Ishikawa (cell line): ENCODE results near the gene ANKRD18B.

Source experiments
- CEBPB ChIP-seq: IDR thresholded peaks from 2 replicates; pipeline ENCODE4 v1.6.1; 2012
- CREB1 ChIP-seq: IDR thresholded peaks from 2 replicates; pipeline ENCODE4 v1.6.1; 2012; ENCODE audit warnings: low read depth
- EP300 ChIP-seq: IDR thresholded peaks from 2 replicates; pipeline ENCODE4 v1.6.1; 2012; ENCODE audit warnings: borderline replicate concordance
- RAD21 ChIP-seq: IDR thresholded peaks from 2 replicates; pipeline ENCODE4 v1.6.1; 2012; ENCODE audit warnings: low read depth
- TAF1 ChIP-seq: IDR thresholded peaks from 2 replicates; pipeline ENCODE4 v1.6.1; 2012; ENCODE audit warnings: low read depth, mild to moderate bottlenecking
- TEAD4 ChIP-seq: IDR thresholded peaks from 2 replicates; pipeline ENCODE4 v1.6.1; 2012
- YY1 ChIP-seq: IDR thresholded peaks from 2 replicates; pipeline ENCODE4 v1.6.1; 2012; ENCODE audit warnings: low read depth
- ZBTB7A ChIP-seq: IDR thresholded peaks from 2 replicates; pipeline ENCODE4 v1.6.1; 2012; ENCODE audit warnings: low read depth
- TF ChIP-seq, protein P1 (sequence below): IDR thresholded peaks from 2 replicates; pipeline ENCODE4 v1.6.1; 2012; ENCODE audit warnings: low read depth, mild to moderate bottlenecking
- TF ChIP-seq, protein P2 (sequence below): IDR thresholded peaks from 2 replicates; pipeline ENCODE4 v1.6.1; 2012
- TF ChIP-seq, protein P3 (sequence below): IDR thresholded peaks from 2 replicates; pipeline ENCODE4 v1.6.1; 2012

DNA sequence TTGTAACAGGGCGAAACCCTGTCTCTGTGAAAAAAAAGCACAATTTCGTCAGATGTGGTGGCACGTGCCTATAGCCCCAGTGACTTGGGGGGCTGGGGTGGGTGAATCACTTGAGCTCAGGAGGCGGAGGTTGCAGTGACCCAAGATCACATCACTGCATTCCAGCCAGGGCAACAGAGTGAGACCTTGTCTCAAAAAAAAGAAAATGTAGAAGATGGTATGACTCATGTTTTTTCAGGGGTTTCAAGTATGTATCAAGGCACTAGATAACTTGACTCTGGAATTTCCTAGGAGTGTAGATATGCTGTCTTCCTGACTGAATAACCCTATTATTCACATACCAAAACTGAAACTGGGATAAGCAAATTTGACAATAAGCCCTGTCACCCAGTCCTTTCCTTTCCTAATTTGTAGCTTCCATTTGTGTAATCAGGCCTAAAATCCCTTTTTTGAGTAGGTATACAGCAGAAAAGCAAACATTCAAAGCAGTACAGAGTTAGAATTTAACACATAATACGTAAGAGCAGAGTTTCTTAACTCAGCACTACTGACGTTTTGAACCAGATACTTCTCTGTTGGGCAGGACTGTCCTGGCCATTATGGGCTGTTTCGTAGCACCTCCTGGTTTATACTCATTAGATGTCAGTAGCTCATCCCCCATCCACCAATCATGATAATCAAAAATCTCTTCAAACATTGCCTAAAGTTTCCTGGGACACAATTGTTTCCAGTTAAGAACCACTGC is 17.3 kb upstream of the ANKRD18B start:
- TF ChIP-seq TAF1 (no peak), EP300 (no peak), RAD21 (no peak), CEBPB (no peak), YY1 (no peak), ZBTB7A (no peak), CREB1 (no peak), TEAD4 (no peak)
- TF ChIP-seq, protein P1, sequence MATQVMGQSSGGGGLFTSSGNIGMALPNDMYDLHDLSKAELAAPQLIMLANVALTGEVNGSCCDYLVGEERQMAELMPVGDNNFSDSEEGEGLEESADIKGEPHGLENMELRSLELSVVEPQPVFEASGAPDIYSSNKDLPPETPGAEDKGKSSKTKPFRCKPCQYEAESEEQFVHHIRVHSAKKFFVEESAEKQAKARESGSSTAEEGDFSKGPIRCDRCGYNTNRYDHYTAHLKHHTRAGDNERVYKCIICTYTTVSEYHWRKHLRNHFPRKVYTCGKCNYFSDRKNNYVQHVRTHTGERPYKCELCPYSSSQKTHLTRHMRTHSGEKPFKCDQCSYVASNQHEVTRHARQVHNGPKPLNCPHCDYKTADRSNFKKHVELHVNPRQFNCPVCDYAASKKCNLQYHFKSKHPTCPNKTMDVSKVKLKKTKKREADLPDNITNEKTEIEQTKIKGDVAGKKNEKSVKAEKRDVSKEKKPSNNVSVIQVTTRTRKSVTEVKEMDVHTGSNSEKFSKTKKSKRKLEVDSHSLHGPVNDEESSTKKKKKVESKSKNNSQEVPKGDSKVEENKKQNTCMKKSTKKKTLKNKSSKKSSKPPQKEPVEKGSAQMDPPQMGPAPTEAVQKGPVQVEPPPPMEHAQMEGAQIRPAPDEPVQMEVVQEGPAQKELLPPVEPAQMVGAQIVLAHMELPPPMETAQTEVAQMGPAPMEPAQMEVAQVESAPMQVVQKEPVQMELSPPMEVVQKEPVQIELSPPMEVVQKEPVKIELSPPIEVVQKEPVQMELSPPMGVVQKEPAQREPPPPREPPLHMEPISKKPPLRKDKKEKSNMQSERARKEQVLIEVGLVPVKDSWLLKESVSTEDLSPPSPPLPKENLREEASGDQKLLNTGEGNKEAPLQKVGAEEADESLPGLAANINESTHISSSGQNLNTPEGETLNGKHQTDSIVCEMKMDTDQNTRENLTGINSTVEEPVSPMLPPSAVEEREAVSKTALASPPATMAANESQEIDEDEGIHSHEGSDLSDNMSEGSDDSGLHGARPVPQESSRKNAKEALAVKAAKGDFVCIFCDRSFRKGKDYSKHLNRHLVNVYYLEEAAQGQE: no peak
- TF ChIP-seq, protein P2, sequence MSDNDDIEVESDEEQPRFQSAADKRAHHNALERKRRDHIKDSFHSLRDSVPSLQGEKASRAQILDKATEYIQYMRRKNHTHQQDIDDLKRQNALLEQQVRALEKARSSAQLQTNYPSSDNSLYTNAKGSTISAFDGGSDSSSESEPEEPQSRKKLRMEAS: no peak
- TF ChIP-seq, protein P3, sequence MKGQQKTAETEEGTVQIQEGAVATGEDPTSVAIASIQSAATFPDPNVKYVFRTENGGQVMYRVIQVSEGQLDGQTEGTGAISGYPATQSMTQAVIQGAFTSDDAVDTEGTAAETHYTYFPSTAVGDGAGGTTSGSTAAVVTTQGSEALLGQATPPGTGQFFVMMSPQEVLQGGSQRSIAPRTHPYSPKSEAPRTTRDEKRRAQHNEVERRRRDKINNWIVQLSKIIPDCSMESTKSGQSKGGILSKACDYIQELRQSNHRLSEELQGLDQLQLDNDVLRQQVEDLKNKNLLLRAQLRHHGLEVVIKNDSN: no peak
